Neuronal stem cell (in vitro differentiated cells): Measurements from ENCODE around the gene PLPP4.

Experiments
- DNase-seq: peaks from one replicate; pipeline ENCODE4 v3.0.0-alpha.2; 2013; ENCODE audit warnings: low spot score
- H2AFZ ChIP-seq: one replicate; pipeline ENCODE4 v1.6.1; 2013; ENCODE audit warnings: mild to moderate bottlenecking, low read length, inconsistent platforms
- H2AK5ac ChIP-seq: 2 replicates; pipeline ENCODE4 v1.6.1; 2013; ENCODE audit warnings: low read depth, mild to moderate bottlenecking, inconsistent platforms, low read length, moderate library complexity, mixed read lengths
- H2BK120ac ChIP-seq: 2 replicates; pipeline ENCODE4 v1.6.1; 2013; ENCODE audit warnings: low read depth, mild to moderate bottlenecking, inconsistent platforms, low read length, moderate library complexity, mixed read lengths
- H2BK12ac ChIP-seq: one replicate; pipeline ENCODE4 v1.6.1; 2013; ENCODE audit warnings: low read length, inconsistent platforms
- H2BK15ac ChIP-seq: 2 replicates; pipeline ENCODE4 v1.6.1; 2013; ENCODE audit warnings: mild to moderate bottlenecking, low read length, inconsistent platforms, mixed read lengths
- H2BK5ac ChIP-seq: one replicate; pipeline ENCODE4 v1.6.1; 2013; ENCODE audit warnings: inconsistent platforms, mild to moderate bottlenecking, low read length, moderate library complexity
- H3K14ac ChIP-seq: one replicate; pipeline ENCODE4 v1.6.1; 2013; ENCODE audit warnings: low read length, inconsistent platforms
- H3K18ac ChIP-seq: 2 replicates; pipeline ENCODE4 v1.6.1; 2013; ENCODE audit warnings: low read length, inconsistent platforms
- H3K23ac ChIP-seq: 2 replicates; pipeline ENCODE4 v1.6.1; 2013; ENCODE audit warnings: low read depth, mild to moderate bottlenecking, mixed read lengths, low read length, inconsistent platforms; ENCODE audit not compliant: poor library complexity
- H3K27ac ChIP-seq: replicated peaks from 3 replicates; pipeline ENCODE4 v1.5.1; 2013; ENCODE audit warnings: low read length, inconsistent platforms
- H3K27me3 ChIP-seq, 3 experiments: 2 replicates each; pipeline ENCODE4 v1.6.1; 2013; ENCODE audit warnings: low read length in 3 of 3, mild to moderate bottlenecking in 2 of 3, inconsistent platforms in 1 of 3, low read depth in 1 of 3, mixed read lengths in 1 of 3, moderate library complexity in 1 of 3; ENCODE audit not compliant: control insufficient read depth in 3 of 3, insufficient read depth in 3 of 3
- H3K36me3 ChIP-seq, 2 donors: replicated peaks in 1 of 2; 2 replicates each; pipeline ENCODE4 v1.6.1; 2013; ENCODE audit warnings: low read length in 2 of 2; ENCODE audit not compliant: control insufficient read depth in 2 of 2, insufficient read depth in 2 of 2
- H3K4ac ChIP-seq: 2 replicates; pipeline ENCODE4 v1.6.1; 2013; ENCODE audit warnings: inconsistent platforms, mild to moderate bottlenecking, low read length, moderate library complexity
- H3K4me1 ChIP-seq, 2 donors: 1 replicate in 1 of 2; 2 replicates in 1 of 2; pipeline ENCODE4 v1.6.1; 2013; ENCODE audit warnings: low read length in 2 of 2, low read depth in 1 of 2; ENCODE audit not compliant: control insufficient read depth in 2 of 2, insufficient read depth in 1 of 2
- H3K4me2 ChIP-seq: one replicate; pipeline ENCODE4 v1.6.1; 2013; ENCODE audit warnings: mild to moderate bottlenecking, low read length, inconsistent platforms; ENCODE audit not compliant: insufficient read depth, poor library complexity, severe bottlenecking
- H3K4me3 ChIP-seq, 2 donors: 2 replicates each; pipeline ENCODE4 v1.5.1; 2013; ENCODE audit warnings: low read length in 2 of 2, mild to moderate bottlenecking in 2 of 2, inconsistent platforms in 1 of 2, moderate library complexity in 1 of 2
- H3K79me1 ChIP-seq: one replicate; pipeline ENCODE4 v1.6.1; 2013; ENCODE audit warnings: low read depth, mild to moderate bottlenecking, inconsistent platforms, low read length, moderate library complexity
- H3K9ac ChIP-seq: one replicate; pipeline ENCODE4 v1.6.1; 2013; ENCODE audit warnings: mild to moderate bottlenecking, low read depth, low read length, inconsistent platforms; ENCODE audit not compliant: poor library complexity
- H3K9me3 ChIP-seq, 2 donors: replicated peaks in 1 of 2; 2 replicates each; pipeline versions ENCODE3 to v1.6.1; 2013; ENCODE audit warnings: low read length in 2 of 2, mild to moderate bottlenecking in 2 of 2, inconsistent platforms in 1 of 2, low read depth in 1 of 2, mixed read lengths in 1 of 2, moderate library complexity in 1 of 2; ENCODE audit not compliant: control insufficient read depth in 2 of 2, insufficient read depth in 1 of 2
- H4K8ac ChIP-seq: one replicate; pipeline ENCODE4 v1.6.1; 2013; ENCODE audit warnings: low read depth, mild to moderate bottlenecking, inconsistent platforms, low read length, moderate library complexity
- H4K91ac ChIP-seq: one replicate; pipeline ENCODE4 v1.6.1; 2013; ENCODE audit warnings: low read length, low read depth, mild to moderate bottlenecking, inconsistent platforms; ENCODE audit not compliant: poor library complexity
- WGBS, 2 donors: extraction: QIAGEN DNeasy Blood & Tissue Kit; methylation state at CpG; one replicate each; pipeline ENCODE4 v1.1.7; 2013; ENCODE audit warnings: missing lambda C conversion rate in 2 of 2, mixed read lengths in 1 of 2; ENCODE audit not compliant: insufficient read length in 2 of 2, insufficient replicate concordance in 1 of 2; ENCODE audit errors: extremely low coverage in 2 of 2; 5-methylcytosine and 5-hydroxymethylcytosine counted together

The PLPP4 gene

DNA sequence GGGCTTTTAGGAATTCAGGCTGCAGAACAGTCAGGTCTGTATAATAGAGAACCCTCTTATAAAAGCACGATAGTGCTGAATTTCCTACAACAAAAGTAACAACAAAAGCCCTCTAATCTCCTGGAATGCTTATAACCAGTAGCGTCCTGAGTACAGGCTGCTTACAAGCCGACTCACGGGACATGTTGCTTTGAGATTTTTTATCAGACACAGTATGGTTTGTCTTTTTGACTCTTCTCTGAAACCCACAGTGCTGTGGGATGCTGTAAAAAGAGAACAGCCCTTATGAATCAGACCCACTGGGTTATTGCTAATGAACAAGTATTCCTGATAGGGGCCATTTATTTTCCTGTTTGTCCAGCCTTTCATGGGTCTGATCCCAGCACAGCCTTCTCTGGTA, 59.4 kb downstream of the PLPP4 start:
- Histone ChIP-seq H3K79me1 (no peaks in the 10 kb centered on the region), H2AFZ (no peak overlapping the region), H4K8ac (no peak overlapping the region), H3K4me2 (no peak overlapping the region), H3K14ac (no peak overlapping the region), H2BK5ac (no peak overlapping the region), H2AK5ac (no peak overlapping the region), H3K27me3 (no peaks in the 10 kb centered on the region), H3K9me3 (no peaks in the 10 kb centered on the region), H2BK15ac (no peak overlapping the region), H3K18ac (no peak overlapping the region), H3K23ac (no peak overlapping the region), H3K4ac (no peak overlapping the region), H3K9ac (no peak overlapping the region), H3K36me3 (no peaks in the 10 kb centered on the region), H3K4me1 (peaks cover 0 to 1% of the 10 kb centered on the region in 2 donors), H3K27ac (no peak overlapping the region), H4K91ac (no peak overlapping the region), H2BK120ac (no peak overlapping the region), H2BK12ac (no peak overlapping the region), H3K4me3 (no peak overlapping the region)
- no peak for DNase-seq
- WGBS, 2 donors = no CpG with 5 or more reads among the region's 4 CpGs

- Histone ChIP-seq H2BK5ac (no peak overlapping the region), H2AK5ac (no peak overlapping the region), H2AFZ (no peak overlapping the region), H3K27ac (no peak overlapping the region), H2BK120ac (no peak overlapping the region), H3K9me3 (no peaks in the 10 kb centered on the region), H4K8ac (no peak overlapping the region), H3K36me3 (no peaks in the 10 kb centered on the region), H3K9ac (no peak overlapping the region), H3K4me3 (no peak overlapping the region), H3K23ac (no peak overlapping the region), H3K18ac (no peak overlapping the region), H3K4me2 (no peak overlapping the region), H3K4me1 (peaks cover 0 to 1% of the 10 kb centered on the region in 2 donors), H2BK15ac (no peak overlapping the region), H4K91ac (no peak overlapping the region), H3K79me1 (no peaks in the 10 kb centered on the region), H3K27me3 (no peaks in the 10 kb centered on the region), H3K4ac (no peak overlapping the region), H3K14ac (no peak overlapping the region), H2BK12ac (no peak overlapping the region)
- DNase-seq = no peak
- no CpG with 5 or more reads among the region's 5 CpGs for WGBS, 2 donors
Observed at GRCh38 chr10:120517196-120517595, 60.2 kb downstream of the PLPP4 start.

- no peak overlapping the region for H2BK15ac ChIP-seq
- H2BK120ac ChIP-seq = no peak overlapping the region
- H3K4me2 ChIP-seq = no peak overlapping the region
- H3K4me1 ChIP-seq = peaks cover 0 to 1% of the 10 kb centered on the region in 2 donors
- H2BK12ac ChIP-seq = no peak overlapping the region
- WGBS, 2 donors = no CpG with 5 or more reads among the region's 9 CpGs
- no peak overlapping the region for H3K23ac ChIP-seq
- no peak overlapping the region for H4K8ac ChIP-seq
- no peak overlapping the region for H3K27ac ChIP-seq
- no peak overlapping the region for H2BK5ac ChIP-seq
- H4K91ac ChIP-seq = no peak overlapping the region
- no peak overlapping the region for H2AK5ac ChIP-seq
- H3K9me3 ChIP-seq = no peaks in the 10 kb centered on the region
- no peaks in the 10 kb centered on the region for H3K79me1 ChIP-seq
- no peak overlapping the region for H3K4ac ChIP-seq
- no peak overlapping the region for H3K14ac ChIP-seq
- H3K18ac ChIP-seq = no peak overlapping the region
- H3K4me3 ChIP-seq = no peak overlapping the region
- H3K9ac ChIP-seq = no peak overlapping the region
- H3K27me3 ChIP-seq = no peaks in the 10 kb centered on the region
- DNase-seq = no peak
- no peak overlapping the region for H2AFZ ChIP-seq
- H3K36me3 ChIP-seq = no peaks in the 10 kb centered on the region
Observed at GRCh38 chr10:120517881-120518484, 61.0 kb downstream of the PLPP4 start.

DNA sequence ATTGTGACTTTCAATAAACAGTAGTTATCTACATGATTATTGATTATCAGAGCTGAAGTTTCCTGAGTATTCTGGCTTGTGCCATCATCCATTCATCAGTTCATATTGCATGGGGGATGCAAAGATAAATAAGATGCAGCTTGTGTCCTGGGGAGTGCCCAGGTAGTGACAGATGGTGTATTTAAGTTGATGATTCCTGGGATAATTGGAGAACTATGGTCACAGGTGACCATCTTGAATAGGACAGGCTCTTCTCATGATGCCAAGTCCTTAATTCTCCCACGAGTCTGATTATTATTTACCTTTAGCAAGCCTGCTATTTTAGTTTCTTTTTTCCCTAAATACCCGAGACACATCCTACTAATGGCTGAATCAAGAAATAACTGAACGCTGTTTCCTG, 64.9 kb downstream of the PLPP4 start:
- no peak overlapping the region for H2BK12ac ChIP-seq
- no peak overlapping the region for H3K27ac ChIP-seq
- no peak overlapping the region for H2BK120ac ChIP-seq
- H2AK5ac ChIP-seq = no peak overlapping the region
- H2BK15ac ChIP-seq = no peak overlapping the region
- H3K4me1 ChIP-seq = peaks cover 0 to 3% of the 10 kb centered on the region in 2 donors
- H4K91ac ChIP-seq = no peak overlapping the region
- H2AFZ ChIP-seq = no peak overlapping the region
- no peak overlapping the region for H3K4ac ChIP-seq
- H3K9me3 ChIP-seq = no peaks in the 10 kb centered on the region
- no peaks in the 10 kb centered on the region for H3K79me1 ChIP-seq
- no peaks in the 10 kb centered on the region for H3K36me3 ChIP-seq
- no peak overlapping the region for H3K4me2 ChIP-seq
- no peak for DNase-seq
- H2BK5ac ChIP-seq = no peak overlapping the region
- H3K18ac ChIP-seq = no peak overlapping the region
- no peak overlapping the region for H3K23ac ChIP-seq
- H3K4me3 ChIP-seq = no peak overlapping the region
- no CpG with 5 or more reads among the region's 3 CpGs for WGBS, 2 donors
- H4K8ac ChIP-seq = no peak overlapping the region
- H3K9ac ChIP-seq = no peak overlapping the region
- H3K27me3 ChIP-seq = no peaks in the 10 kb centered on the region
- no peak overlapping the region for H3K14ac ChIP-seq
